ENCODE results near the gene CNTF. TPM values are rescaled to one million over a fixed set of nuclear protein-coding genes. Genes with fewer than 3 reads are reported as not detected.

The CNTF gene
- total and polyA plus RNA-seq, 10 of the 15 experiments (the other 5 are each of a cell fraction or from before 2014, with no cell fraction given): 0.16 to 2.3 (median 0.73) TPM

DNA sequence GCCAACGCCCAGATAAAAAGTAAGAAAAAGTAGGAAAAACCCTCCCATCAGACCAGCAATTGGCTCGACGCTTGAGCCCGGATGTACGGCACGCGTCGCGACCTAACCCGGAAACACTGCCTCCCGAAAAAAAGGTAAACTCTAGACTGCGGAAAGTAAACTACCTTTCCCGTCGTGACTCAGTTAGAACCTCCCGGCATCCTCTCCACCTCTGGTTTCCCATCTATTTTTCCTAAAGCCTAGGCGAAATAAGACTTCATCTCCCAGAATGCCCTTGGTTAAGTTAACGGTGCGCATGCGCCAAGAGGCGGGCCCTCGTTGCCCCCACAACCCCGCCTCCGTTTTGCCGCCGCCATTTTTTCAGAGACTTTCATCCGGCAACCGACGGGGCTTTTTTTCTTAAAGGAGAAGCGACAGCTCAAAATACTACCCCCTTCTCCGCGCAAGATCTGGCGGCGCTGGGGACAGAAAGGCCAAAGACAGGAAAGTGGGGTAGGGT, 44.3 kb upstream of the CNTF start (continued):
- TF ChIP-seq, protein P1, sequence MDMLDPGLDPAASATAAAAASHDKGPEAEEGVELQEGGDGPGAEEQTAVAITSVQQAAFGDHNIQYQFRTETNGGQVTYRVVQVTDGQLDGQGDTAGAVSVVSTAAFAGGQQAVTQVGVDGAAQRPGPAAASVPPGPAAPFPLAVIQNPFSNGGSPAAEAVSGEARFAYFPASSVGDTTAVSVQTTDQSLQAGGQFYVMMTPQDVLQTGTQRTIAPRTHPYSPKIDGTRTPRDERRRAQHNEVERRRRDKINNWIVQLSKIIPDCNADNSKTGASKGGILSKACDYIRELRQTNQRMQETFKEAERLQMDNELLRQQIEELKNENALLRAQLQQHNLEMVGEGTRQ (IDR thresholded peaks at IDR 0.05; ENCODE audit: borderline replicate concordance, low read depth, low read length): no peak
- TF ChIP-seq KDM1A (IDR thresholded peaks at IDR 0.05; ENCODE audit: borderline replicate concordance) (no peak), BHLHE40 (IDR thresholded peaks at IDR 0.05; ENCODE audit: borderline replicate concordance in 1 of 2, low read depth in 2 of 2, low read length in 1 of 2) (peak; percentile 96 to 97), YY1 (IDR thresholded peaks at IDR 0.05; ENCODE audit: low read depth, low read length) (peak; percentile 96), ZNF384 (IDR thresholded peaks at IDR 0.05; ENCODE audit: borderline replicate concordance, low read depth, low read length) (peak; percentile 91), YBX1 (IDR thresholded peaks at IDR 0.05) (no peak), MYC (IDR thresholded peaks at IDR 0.05; ENCODE audit: insufficient read depth, insufficient read length, insufficient replicate concordance, low read length, severe bottlenecking) (no peak), SPI1 (IDR thresholded peaks at IDR 0.05; ENCODE audit: borderline replicate concordance, insufficient read depth, low read depth, low read length) (no peak), GATAD2B (conservative IDR thresholded peaks at IDR 0.05; ENCODE audit: low read depth) (no peak), CEBPB (IDR thresholded peaks at IDR 0.05; ENCODE audit: borderline replicate concordance in 1 of 2, low read depth in 2 of 2, low read length in 2 of 2) (no peak; a peak in 1 of 4 replicates), IRF5 (IDR thresholded peaks at IDR 0.05; ENCODE audit: borderline replicate concordance) (no peak), WRNIP1 (IDR thresholded peaks at IDR 0.05; ENCODE audit: borderline replicate concordance, low read depth, low read length) (no peak), JUNB (IDR thresholded peaks at IDR 0.05) (no peak), FOXK2 (IDR thresholded peaks at IDR 0.05) (no peak), PAX8 (IDR thresholded peaks at IDR 0.05) (0 out of 2 replicates have a peak, but pooled peaks have one; percentile 59), CHD1 (IDR thresholded peaks at IDR 0.05; ENCODE audit: low read depth, low read length) (no peak), ATF7 (IDR thresholded peaks at IDR 0.05; ENCODE audit: low read depth) (no peak), RELA (IDR thresholded peaks at IDR 0.05; ENCODE audit: borderline replicate concordance, partially characterized antibody) (peak; percentile 22), CBX5 (IDR thresholded peaks at IDR 0.05; ENCODE audit: low read depth) (peak; percentile 41; the same call in 1 of the 2 replicates), ZBED1 (IDR thresholded peaks at IDR 0.05; ENCODE audit: borderline replicate concordance) (no peak), SMARCA5 (IDR thresholded peaks at IDR 0.05) (no peak), DPF2 (IDR thresholded peaks at IDR 0.05) (no peak; the same call in 1 of the 2 replicates), PML (IDR thresholded peaks at IDR 0.05; ENCODE audit: low read length) (peak; percentile 67; the same call in 1 of the 2 replicates), RB1 (IDR thresholded peaks at IDR 0.05; ENCODE audit: borderline replicate concordance) (no peak)
- TF ChIP-seq, protein P2, sequence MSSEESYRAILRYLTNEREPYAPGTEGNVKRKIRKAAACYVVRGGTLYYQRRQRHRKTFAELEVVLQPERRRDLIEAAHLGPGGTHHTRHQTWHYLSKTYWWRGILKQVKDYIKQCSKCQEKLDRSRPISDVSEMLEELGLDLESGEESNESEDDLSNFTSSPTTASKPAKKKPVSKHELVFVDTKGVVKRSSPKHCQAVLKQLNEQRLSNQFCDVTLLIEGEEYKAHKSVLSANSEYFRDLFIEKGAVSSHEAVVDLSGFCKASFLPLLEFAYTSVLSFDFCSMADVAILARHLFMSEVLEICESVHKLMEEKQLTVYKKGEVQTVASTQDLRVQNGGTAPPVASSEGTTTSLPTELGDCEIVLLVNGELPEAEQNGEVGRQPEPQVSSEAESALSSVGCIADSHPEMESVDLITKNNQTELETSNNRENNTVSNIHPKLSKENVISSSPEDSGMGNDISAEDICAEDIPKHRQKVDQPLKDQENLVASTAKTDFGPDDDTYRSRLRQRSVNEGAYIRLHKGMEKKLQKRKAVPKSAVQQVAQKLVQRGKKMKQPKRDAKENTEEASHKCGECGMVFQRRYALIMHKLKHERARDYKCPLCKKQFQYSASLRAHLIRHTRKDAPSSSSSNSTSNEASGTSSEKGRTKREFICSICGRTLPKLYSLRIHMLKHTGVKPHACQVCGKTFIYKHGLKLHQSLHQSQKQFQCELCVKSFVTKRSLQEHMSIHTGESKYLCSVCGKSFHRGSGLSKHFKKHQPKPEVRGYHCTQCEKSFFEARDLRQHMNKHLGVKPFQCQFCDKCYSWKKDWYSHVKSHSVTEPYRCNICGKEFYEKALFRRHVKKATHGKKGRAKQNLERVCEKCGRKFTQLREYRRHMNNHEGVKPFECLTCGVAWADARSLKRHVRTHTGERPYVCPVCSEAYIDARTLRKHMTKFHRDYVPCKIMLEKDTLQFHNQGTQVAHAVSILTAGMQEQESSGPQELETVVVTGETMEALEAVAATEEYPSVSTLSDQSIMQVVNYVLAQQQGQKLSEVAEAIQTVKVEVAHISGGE (CRISPR knock-in tag; IDR thresholded peaks at IDR 0.05): no peak

Data from GM12878 (cell line).